GM19467 (cell line): Measurements from ENCODE around the gene BIRC2.
"Not testable (repeated sequence)": the region's sequence is repeated elsewhere in the genome, so short reads cannot be mapped to it uniquely, and the experiment has no call there.

Experiments used
- ATAC-seq: cut with Tn5 transposase; IDR thresholded peaks from one replicate; pipeline ENCODE4 v1.9.1; 2021; ENCODE audit warnings: mild to moderate bottlenecking, moderate library complexity; ENCODE audit not compliant: unreplicated experiment

Gene BIRC2

DNA sequence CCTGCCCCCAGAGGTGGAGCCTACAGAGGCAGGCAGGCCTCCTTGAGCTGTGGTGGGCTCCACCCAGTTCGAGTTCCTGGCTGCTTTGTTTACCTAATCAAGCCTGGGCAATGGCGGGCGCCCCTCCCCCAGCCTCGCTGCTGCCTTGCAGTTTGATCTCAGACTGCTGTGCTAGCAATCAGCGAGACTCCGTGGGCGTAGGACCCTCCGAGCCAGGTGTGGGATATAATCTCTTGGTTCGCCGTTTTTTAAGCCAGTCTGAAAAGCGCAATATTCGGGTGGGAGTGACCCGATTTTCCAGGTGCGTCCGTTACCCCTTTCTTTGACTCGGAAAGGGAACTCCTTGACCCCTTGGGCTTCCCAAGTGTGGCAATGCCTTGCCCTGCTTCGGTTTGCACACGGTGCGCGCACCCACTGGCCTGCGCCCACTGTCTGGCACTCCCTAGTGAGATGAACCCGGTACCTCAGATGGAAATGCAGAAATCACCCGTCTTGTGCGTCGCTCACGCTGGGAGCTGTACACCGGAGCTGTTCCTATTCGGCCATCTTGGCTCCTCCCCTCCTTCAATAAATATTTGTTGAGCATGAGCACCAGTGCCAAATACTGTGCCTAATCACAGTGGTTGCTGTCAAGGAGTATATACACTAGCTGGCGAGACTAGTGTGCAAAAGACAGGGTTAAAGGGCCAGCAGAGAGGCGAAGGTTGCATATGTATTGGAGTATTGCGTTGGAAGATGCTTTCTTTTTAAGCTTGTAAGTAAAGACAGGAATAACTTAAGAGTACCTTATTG lies 27.8 kb downstream of the BIRC2 start:
- ATAC-seq = not testable (repeated sequence)

DNA sequence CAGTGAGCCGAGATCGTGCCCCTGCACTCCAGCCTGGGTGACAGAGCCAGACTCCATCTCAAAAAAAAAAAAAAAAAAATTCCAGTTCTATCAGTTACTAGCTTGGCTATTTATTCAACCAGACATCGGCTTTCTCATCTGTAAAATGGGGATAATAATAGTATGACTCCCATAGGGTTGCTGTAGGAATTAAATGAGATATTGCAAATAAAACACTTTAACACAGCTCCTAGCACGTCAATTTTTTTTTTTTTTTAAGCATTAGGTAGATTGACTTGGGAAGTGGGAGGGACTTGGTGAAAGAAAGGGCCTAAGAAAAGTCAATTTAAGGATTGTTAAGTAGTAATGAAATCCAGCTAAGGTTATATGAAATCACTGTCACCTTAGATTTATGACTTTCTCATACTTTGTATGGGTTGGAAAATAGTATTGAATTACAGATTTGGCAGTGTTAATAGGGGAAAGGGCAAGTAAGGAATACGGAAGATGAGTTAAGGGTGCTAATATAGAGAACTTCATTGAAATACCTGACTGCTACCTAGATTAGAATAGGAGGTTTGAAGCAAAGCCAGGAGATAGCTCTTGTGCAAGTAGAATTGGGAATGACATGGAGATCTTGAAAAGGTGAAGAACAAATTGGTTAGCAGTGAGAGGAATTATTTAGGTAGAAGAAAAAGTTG lies 28.8 kb downstream of the BIRC2 start:
- no peak for ATAC-seq

DNA sequence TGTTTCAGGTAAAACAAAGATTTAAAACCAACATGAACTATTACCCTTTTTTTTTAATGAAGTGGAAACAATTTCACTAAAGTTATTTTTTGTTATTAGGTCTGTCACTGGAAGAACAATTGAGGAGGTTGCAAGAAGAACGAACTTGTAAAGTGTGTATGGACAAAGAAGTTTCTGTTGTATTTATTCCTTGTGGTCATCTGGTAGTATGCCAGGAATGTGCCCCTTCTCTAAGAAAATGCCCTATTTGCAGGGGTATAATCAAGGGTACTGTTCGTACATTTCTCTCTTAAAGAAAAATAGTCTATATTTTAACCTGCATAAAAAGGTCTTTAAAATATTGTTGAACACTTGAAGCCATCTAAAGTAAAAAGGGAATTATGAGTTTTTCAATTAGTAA lies 30.9 kb downstream of the BIRC2 start:
- ATAC-seq = no peak

DNA sequence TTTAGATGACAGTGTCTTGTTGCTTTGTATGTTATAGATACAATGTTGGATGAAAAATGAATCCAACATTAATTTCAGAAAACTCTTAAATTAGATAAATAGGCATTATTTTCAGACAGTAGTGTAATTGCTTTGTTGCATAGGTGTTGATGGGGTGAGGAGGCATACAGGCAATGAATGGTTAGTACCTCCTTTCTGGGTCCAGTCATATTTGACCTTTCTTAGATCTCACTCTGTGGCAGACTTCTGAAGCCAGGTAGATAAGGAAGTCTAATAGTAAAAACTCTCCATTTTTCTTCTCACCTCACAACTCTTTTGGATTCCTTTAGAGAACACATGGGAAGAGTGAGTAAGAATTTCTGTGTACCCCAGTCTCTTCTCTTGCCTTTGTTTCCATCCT lies 31.8 kb downstream of the BIRC2 start:
- no peak for ATAC-seq

DNA sequence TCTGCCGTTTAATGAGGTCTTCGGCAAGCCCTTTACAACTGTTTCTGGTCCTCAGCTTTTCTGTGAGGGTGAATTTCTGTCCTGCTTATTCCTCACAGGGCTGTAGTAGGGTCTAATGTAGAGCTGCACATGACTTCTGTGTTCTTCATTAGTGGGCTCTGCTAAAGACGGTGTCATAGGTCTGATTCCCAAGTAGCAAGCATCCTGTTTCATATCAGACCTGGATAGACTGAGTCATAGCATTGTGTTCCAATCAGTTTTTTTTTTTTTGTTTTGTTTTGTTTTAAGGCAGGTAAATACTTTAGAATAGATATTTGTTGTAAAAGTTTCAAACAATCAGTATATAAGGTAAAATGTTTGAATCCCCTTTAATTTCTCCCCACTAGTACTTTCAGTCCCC lies 35.4 kb downstream of the BIRC2 start:
- ATAC-seq = no peak

DNA sequence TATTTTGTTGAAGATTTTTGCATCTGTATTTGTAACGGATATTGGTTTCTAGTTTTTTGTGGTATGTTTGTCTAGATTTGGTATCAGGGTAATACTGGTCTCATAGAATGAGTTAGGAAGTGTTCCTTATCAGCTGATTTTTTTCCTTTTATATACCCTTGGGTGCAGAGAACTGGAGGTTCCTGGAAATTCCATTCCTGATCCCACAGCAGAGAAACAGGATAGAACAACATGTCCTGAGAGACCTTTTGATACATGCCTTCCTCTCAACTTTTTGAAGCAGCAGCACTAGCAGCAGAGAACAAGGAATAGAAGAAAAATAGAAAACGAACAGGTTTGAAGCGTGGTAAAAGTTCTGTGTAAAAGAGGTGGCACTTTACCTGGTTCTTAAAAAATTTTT lies 36.8 kb downstream of the BIRC2 start:
- no peak for ATAC-seq

DNA sequence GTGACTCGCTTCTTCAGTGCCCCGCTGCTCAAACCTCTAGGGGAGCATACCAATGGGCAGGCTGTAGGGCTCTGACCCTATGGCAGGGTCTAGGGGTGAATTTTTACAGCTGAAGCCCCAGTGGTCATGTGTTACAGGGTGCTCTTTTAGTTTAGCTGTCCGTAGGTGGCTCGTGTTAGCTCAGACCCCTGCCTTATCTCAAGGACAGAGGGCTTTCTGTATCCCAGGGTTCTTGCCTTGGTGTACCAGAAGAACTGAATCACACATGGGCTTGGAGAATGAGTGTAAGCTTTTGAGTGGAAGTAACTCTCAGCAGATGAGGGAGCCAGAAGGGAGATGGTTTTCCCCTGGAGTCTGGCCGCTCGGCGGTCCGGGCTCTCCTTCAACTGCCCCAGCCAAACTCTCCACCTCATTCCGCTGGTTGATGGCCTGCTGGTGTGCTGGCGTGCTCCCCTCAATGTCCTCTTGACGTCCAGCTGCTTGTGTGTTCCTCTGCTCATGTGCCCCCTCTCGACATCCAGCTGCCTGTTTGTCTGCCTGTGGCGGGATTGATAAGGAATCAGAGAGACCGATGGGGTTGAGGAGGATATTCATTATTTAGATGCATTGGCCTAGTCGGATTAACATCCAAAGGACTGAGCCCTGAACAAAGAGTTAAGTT lies 37.5 kb downstream of the BIRC2 start:
- ATAC-seq = no peak

DNA sequence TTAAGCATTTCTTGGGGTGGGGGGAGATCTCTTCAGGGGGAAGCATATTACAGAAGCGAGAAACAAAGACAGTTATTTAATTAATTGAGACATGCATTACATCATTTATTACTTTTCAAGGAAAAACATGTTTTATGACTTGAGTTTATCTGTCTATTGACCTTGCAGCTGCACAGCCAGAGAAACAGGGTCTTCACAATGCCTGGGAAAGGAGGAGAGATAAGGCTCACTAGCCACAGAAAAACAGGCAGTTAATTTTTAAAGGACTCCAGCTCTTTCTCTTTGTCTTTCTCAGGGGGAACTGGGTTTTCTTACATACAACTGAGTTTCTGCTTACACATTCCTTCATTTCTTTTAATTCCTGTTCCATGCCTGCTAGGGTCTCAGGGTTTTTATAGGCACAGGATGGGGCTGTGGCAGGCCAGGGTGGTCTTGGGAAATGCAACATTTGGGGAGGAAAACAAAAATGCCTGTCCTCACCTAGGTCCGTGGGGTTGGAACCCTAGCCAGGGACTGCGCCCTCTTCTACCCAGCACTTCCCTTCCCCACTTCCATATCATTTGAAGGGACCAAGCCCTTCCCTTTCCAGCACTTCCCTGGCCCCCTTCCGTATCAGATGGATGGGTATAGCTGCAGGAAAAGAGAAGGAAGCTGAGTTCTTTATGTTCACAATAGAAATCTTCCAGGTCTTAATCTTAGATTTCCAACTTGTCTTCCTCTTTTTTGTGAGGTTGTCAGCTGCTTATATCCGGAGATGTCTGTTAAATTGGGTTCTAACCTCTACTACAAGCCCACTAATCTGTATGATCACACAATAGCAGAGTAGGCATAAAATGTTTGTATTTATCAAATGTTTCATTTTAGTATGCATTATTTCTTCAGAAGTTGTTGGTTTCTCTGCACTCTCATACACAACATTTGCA lies 38.3 kb downstream of the BIRC2 start:
- no peak for ATAC-seq

DNA sequence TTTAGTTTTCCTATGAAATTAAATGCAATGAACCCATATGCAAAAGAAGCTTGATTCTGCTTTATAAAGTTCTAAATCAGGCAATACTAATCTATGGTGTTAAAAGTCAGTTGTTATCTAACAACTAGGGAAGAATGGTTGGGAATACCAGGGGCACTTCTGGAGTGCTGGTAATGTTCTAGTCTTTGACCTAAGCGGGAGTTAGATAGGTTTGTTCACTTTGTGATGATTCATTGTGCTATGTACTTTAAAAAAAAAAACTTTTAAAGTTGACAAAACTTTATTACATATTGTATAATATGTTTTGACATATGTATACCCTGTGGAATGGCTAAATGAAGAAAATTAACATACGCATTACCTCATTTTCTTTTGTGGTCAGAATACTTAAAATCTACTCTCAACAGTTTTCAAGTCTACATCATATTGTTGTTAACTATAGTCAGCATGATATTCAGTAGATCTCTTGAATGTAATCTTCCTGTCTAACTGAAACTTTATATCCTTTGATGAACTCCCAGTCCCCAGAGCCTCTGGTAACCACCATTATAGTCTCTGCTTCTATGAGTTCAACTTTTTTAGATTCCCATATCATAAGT lies 39.2 kb downstream of the BIRC2 start:
- no peak for ATAC-seq

DNA sequence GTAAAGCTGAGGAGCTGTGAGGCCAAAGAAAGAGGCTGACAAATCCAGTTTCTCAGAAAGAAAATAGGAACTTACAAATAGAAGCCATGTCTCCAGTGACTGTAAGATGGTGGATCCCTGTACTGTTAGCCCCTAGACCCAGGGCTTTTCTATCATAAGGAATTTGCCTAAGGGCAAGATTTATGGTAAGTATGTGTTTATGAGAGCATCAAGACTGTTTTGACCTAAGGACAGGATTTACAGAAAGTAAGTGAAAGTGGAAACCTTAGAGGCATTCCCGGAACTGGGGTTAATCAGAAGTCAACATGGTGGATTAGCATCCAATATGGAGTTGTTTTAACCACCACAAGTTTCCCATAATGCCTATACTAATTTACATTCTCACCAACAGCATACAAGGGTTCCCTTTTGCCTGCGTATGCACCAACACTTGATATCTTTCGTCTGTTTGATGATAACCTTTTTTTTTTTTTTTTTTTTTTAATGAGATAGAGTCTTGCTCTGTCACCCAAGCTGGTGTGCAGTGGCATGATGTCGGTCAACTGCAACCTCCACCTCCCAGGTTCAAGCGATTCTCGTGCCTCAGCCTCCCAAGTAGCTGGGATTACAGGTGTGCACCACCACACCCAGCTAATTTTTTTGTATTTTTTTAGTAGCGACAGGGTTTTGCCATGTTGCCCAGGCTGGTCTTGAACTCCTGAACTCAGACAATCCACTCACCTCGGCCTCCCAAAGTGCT lies 40.2 kb downstream of the BIRC2 start:
- ATAC-seq = no peak

DNA sequence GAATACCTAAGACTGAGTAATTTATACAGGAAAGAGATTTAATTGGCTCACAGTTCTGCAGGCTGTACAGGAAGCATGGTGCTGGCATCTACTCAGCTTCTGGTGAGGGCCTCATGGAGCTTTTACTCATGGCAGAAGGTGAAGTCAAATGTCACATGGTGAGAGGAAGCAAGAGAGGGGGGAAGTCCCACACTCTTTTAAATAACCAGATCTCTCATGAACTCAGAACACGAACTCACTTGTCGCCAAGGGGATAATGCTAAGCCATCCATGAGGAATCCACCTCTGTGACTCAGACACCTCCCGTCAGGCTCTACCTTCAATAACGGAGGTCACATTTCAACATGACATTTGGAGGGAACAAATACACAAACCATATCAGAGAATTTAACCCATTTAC lies 42.2 kb downstream of the BIRC2 start:
- ATAC-seq = no peak

DNA sequence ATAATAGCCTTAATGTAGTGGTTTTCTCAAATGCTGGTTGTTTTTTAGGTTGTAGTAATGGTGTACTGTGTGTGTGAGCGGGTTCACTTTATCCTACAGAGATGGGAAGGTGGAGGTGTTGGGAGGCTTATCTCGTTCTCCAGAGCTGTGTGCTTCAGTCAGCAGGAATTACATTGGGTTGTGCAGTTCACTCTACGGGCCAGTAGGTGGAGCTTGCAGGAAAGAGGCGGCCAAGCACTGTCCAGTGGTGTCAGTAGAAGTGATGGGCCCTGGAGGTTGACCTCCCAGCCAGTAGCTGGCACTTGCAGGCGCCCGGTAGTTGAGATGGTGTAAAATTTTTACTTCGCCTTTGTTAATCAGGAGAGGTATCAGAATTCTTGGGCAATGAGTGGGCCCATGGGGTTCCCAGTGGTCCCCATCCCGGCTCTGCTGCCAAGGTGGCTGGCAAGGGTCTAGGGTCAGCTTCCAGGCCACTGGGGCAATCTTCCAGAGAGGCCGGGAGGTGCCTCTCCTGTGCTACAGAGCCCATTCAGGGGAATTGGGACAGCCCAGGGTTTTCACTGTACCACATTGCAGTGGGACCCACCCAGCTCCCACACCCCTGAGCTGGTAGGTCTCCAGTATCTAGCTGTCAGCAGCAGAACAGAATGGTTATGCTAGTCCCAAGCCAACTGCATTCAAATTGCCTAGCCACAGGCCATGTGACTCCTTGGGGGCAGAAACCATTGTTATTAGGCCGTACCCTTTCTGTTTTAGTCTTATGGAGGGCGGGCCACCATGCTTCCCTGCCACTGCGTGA lies 43.9 kb downstream of the BIRC2 start:
- peak; percentile 78 for ATAC-seq

DNA sequence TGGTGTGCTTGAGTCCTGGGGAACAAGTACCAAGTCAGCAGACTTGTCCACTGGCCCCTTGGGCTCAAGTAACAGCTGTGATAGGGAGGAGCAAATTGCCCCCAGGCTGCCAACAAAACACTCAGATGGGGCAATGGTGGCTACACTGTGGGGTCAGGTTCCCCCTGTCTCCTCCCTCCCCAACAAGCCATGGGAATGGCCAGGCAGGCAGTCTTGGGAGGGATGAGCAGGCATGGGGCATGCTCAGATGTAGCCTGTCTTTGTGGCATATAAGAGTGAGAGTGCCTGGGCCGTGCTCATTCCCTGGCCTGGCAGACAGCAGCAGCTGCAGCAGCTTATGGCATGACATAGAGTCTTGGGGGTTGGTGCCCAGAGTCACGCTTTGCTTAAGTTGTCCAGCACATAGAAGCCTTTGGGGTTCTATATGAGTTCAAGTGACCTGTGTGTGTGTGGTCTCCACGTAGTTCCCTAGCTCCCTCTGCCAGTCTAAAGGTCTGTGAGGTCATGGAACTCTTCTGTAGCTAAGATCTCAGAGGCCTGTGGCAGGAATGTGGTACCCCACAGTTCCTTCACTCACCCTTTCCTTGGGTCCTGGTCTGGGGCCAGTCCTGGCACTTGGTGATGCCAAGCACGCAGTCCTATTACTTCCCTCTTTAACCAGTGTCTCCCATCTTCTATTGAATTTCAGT lies 44.7 kb downstream of the BIRC2 start:
- ATAC-seq = no peak

DNA sequence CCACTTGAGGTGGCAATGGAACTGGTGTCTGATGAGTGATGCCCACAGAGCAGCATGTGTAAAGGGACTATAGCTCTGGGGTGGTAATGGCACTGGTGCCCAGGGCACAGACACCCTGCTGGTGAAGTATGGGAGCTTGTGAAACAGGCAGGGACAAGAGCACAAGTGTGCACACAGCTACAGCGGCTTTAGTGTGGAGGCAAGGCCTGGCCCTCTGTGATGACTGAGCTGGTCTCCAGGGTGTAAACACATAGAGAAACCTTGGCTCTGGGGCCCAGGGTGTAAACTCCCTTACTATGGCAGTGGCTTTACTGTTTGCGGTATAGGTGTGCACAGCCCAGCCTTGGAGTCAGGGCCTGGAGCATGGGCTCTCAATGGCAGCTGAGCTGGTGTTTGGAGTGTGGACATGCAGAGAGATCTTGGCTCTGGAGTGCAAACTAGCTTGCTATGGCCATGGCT lies 46.3 kb downstream of the BIRC2 start:
- no peak for ATAC-seq

DNA sequence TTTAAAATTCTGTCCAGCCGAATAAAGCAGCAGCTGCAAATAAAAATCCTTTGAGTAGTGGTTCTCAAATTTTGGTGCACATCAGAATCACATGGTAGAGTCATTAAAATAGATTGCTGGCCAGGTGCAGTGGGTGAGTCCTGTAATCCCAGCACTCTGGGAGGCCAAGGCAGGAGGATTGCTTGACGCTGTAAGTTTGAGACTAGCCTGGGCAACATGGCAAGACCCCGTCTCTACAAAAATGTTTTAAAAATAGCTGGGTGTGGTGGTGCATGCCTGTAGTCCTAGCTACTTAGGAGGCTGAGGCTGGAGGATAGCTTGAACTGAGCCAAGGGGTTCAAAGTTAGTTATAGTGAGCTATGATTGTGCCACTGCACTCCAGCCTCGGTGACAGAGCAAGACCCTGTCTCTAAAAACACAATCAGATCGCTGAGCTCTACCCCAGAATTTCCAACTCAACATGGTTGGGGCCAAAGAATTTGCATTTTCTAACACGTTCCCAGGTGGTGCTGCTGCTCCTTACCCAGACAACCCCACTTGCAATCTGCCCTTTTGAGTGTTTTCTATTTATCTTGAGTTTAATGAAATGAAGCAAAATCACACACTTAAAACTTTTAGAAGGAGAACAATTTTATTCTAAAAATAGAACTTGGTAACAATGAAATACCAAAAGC lies 48.8 kb downstream of the BIRC2 start:
- ATAC-seq = no peak

DNA sequence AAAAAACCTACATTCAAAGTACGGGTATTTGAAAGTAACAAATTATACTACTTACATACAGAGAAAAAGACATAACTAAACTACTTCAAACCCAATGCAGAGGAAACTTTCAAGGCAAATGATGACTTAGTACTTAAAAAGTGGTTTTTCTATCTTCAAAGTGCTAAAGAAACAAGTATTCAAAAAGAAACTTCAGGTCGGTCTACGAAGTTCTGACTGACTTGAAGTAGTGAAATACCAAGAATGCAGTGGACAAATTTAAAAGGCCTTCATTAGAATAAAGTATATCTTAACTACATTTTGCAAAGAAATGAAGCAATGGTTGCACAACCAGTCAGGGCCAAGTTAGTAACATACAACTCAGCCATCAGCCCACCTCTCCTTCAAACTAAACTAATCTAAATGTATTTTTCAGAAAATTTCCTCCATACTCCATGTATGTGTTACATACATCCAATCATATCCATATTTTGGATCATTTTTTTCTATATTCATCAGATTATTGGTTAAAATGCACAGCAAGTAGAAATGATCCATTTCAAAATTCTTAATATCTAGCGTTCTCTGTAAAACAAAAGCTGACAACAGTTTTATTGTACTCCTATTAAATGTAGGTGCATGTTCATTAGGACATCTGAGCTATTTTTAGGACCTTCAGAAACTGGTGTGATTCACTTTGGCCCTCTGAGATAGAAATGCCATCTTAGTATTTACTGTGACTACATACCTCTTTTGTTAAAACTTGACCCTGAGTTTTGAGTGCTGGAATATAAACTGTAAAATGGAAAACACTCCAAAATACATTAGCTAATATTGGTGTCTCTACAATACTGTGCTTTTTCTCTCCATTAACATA lies 49.9 kb downstream of the BIRC2 start:
- no peak for ATAC-seq

DNA sequence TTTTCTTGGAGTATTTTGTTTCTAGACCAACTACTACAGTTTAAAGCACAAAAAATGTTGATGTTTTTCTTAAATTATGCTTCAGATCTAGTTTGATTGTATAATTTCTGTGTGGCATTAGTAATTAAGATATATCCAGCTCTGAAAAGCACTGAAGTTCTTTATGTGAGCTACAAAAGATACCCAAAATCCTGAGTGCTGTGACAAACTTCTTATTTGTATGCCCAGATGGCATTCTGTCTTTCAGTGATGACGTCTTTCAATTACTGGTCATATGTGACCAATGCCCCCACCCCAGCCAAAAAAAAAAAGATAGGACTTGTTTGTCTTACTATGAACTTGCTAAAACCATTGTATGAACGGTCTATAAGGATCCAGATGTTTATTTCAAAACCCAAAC lies 51.3 kb downstream of the BIRC2 start:
- ATAC-seq = no peak
